HG03103 (cell line): ENCODE results near the gene ZNF880.
"Not testable (repeated sequence)": the region's sequence is repeated elsewhere in the genome, so short reads cannot be mapped to it uniquely, and the experiment has no call there.

Experiments used
- ATAC-seq: cut with Tn5 transposase; IDR thresholded peaks from one replicate; pipeline ENCODE4 v1.9.1; 2021; ENCODE audit warnings: low read depth; ENCODE audit not compliant: unreplicated experiment

ZNF880 gene

DNA sequence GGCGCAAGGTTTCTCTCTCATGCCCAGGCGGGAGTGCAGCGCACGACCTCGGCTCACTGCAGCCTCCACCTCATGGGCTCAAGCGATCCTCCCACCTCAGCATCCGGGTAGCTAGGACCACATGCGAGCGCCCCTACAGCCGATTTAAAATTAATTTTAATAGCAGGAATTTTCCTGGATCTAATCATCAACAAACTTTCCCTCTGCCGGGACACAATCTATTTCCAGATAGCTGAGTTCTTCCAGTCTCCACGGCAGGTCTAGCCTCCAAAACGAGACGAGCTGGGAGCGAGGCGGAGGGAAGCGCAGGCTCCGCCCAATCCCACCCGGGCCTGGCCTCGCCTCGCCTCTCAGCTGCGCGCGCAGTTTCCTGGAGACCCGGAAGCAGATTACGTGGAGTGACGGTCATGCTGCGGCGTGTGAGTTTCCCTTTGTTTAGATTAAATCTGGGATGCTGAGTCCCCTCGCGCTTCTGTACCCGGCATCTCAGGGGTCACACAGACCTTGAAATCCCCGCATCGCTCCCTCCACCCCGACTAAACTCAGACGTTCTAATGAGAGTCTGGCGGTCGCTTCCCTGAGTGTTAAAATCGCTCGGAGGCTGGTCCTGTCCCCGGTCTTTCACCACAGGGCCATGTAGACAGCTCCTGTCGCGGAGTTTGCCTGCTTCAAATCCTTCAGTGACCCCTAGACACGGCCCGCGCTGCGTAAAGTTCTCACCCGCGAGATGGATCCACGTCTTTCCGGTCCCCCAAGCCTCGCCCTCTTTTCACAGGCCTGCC is at the start of gene ZNF880:
TSS of gene ZNF880 (plus strand) at position 365 of the 782 bp plus-strand sequence. CDS start at position 408, 43 bp downstream.
- ATAC-seq = no peak

DNA sequence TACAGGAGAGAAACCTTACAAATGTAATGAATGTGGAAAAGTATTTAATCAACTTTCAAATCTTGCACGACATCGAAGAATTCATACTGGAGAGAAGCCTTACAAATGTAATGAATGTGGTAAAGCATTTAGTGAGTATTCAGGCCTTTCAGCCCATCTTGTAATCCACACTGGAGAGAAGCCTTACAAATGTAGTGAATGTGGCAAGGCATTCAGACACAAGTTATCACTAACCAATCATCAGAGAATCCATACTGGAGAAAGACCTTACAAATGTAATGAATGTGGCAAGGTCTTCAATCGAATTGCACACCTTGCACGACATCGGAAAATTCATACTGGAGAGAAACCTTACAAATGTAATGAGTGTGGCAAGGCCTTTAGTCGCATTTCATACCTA is 47.3 kb upstream of the ZNF880 start:
- no peak for ATAC-seq

DNA sequence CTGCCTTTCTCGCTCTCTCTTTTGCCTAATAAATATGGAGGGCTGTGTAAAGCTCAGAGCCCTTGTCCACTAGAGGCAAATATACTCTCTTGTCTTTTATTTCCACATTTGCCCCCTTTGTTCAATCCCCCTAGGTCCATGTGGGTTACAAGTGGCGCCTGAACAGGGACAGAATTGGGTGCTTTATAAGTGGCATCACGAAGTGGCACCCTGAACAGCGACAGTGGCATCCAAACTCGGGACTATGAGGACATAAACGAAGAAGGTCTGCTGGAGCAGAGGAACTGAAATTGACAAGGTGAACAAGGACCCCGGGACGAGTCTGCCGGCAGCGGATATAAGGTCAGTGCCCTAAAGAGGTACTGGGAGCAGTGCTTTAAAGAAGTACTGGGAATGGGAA is 38.0 kb upstream of the ZNF880 start:
- no peak for ATAC-seq

- ATAC-seq = no peak
Measured at GRCh38 chr19:52335768-52336116, 34.0 kb upstream of the ZNF880 start.

DNA sequence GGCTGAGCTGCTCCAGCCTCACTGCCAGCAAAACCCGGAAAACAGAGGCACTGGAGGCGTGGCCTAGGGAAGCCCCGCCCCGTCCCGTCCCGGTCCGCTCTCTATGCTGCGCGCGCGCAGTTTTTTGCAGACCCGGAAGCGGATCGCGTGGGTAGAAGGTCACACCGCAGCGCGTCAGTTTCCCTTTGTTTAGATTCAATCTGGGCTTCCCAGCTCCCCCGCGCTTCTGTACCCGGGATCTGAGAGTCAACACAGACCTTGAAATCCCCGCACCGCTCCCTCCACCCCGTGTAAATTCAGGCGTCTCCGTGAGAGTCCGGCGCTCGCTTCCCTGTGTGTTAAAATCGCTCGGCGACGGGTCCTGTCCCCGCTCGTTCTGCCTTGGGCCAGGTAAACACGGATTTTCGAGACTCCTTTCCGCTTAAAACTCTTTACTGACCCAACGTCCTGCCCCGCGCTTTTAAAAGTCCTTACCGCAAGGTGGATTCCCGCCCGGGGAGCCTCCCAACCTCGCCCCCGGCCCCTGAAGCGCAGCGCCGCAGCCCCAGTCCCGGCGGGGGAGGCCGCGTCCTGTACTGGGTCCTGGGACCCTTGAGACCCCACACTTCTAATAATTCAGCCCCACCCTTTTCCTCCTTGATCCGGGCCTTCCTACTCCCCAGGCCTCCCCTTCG is 33.5 kb upstream of the ZNF880 start, which contains the start of gene ZNF610:
TSS of gene ZNF610 (plus strand) at position 127 of the 674 bp plus-strand sequence. CDS start 12,930 bp downstream, outside the sequence.
- ATAC-seq = no peak

DNA sequence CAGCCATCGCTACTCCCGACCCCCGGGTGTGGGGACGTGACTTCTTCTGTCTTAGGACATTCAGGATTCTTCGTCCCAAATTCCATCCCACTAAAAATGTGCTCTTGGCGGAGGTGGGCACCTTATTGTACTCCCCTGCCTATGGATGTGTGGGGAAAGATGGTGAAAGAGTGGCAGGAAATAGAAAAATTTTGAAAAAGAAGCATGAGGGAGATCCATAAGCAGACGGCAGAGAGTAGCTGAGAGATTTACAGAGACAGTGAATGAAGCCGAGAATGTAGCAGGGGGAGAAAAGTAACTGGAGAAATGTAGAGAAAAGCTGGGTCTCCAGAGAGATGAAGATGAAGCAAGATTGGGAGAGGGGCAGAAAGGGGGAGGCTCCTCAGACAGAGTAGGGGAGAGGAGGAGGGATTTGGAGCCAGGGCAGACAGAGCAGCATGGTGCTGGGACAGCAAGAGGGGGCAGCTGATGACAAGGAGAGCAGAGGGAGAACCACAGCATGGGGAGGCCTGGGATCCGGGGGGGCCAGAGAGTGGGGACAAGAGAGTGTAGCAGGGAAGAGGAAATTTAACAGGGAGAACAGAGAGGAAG is 32.8 kb upstream of the ZNF880 start:
- no peak for ATAC-seq

DNA sequence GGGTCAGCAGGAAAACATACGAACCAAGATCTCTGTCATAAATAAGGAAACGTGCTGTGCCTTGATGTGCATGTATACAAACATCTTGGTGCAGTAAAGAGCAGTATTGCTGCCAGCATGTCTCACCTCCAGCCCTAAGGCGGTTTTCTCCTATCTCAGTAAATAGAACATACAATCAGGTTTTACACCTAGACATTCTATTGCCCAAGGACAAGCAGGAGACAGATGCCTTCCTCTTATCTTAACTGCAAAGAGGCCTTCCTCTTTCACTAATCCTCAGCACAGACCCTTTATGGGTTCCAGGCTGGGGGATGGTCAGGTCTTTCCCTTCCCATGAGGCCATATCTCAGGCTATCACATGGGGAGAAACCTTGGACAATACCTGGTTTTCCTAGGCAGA is 30.7 kb upstream of the ZNF880 start:
- ATAC-seq = not testable (repeated sequence)

- ATAC-seq = no peak
Measured at GRCh38 chr19:52343548-52343947, 26.2 kb upstream of the ZNF880 start.

GRCh38 chr19:52345162-52345561 is 24.6 kb upstream of the ZNF880 start:
- ATAC-seq = no peak

GRCh38 chr19:52351512-52351911 is 18.2 kb upstream of the ZNF880 start:
- ATAC-seq = no peak

DNA sequence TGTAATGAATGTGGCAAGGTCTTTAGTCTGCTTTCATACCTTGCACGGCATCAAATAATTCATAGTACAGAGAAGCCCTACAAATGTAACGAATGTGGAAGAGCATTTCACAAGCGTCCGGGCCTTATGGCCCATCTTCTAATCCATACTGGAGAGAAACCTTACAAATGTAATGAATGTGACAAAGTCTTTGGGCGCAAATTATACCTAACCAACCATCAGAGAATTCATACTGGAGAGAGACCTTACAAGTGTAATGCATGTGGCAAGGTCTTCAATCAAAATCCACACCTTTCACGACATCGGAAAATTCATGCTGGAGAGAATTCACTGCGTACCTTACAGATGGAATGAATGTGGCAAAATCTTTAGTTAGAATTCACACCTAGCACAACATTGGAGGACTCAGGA is 3.3 kb upstream of the ZNF880 start:
- ATAC-seq = no peak

DNA sequence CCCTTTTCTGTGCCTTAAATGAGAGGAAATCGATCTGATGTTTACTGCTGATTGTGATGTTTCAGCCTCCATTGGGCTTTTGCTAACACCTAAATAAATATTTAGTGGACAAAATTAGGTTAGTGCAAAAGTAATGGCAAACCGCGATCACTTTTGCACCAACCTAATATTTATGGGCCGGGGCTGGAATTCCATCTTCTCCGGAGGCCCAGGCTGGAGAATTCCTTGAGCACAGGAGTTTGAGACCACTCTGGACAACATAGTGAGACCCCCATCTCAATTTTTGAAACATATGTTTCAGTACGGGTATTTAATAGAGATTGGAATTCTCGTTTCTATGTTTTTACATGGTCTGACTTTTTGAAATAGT is 603 bp downstream of the ZNF880 start:
- no peak for ATAC-seq

- no peak for ATAC-seq
Measured at GRCh38 chr19:52391135-52391534, 21.4 kb downstream of the ZNF880 start.

- ATAC-seq = no peak
Measured at GRCh38 chr19:52397310-52398080, 27.8 kb downstream of the ZNF880 start, which contains the start of gene ZNF528. Gene ZNF528, plus strand, starts transcription at chr19:52397849. Its CDS starts 4,165 bp downstream, at chr19:52402014.

GRCh38 chr19:52398081-52398441 is 28.3 kb downstream of the ZNF880 start:
- no peak for ATAC-seq

DNA sequence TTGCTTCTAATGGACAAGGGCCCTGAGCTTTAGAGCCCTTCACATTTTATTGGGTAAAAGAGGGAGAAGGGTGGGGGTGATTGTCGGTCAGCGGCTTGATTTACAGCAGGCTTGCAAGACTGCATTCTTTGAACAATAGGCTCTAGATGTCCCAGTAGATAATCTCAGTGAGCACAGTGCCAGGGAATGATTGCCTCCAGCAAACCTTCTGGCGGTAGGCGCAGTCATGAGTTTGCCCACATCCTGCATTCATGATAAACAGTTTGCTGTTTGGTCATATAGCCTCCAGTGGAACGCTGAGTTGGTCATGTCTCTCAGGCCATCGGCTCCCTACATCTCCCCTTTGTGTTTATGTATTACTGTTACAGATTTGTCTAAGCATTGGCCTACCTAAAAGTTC is 40.6 kb downstream of the ZNF880 start:
- no peak for ATAC-seq

DNA sequence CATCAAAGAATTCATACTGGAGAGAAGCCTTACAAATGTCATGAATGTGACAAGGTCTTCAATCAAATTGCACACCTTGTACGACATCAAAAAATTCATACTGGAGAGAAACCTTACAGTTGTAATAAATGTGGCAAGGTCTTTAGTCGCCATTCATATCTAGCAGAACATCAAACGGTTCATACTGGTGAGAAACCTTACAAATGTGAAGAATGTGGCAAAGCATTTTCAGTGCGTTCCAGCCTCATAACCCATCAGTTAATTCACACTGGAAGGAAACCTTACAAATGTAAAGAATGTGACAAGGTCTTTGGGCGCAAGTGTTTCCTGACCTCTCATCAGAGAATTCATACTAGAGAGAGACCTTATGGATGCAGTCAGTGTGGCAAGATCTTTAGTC is 46.0 kb downstream of the ZNF880 start:
- no peak for ATAC-seq

- ATAC-seq = no peak
Measured at GRCh38 chr19:52428937-52429336, 59.2 kb downstream of the ZNF880 start, which contains the start of gene ZNF534. Gene ZNF534, plus strand, starts transcription at chr19:52429148. Its CDS starts 2,327 bp downstream, at chr19:52431475.
